WTC11 (cell line): Measurements from ENCODE around the gene ALOX15B. TPM values are rescaled to one million over a fixed set of nuclear protein-coding genes. Genes with fewer than 3 reads are reported as not detected.

Experiments
- ATAC-seq: fragments of 200-7000 bp; cut with Tn5 transposase; 2 replicates; pipeline ENCODE4 v1.10.0; 2021; ENCODE audit warnings: mild to moderate bottlenecking, moderate library complexity
- CTCF ChIA-PET: fragments of 300-600 bp; sonication (Branson Sonifier 250); formaldehyde crosslinking; loops from one replicate; lab custom pipeline; 2021; ENCODE audit warnings: antibody characterized with exemption; lab: Charles Lee
- POLR2A ChIA-PET: fragments of 350-600 bp; sonication (Branson Sonifier 250); formaldehyde crosslinking; loops from one replicate; lab custom pipeline; 2021; ENCODE audit warnings: antibody characterized with exemption; lab: Charles Lee
- DNase-seq: peaks from one replicate; pipeline ENCODE4 v3.0.0; 2021; ENCODE audit warnings: low spot score
- H3K27ac Mint-ChIP-seq: 2 replicates; pipeline ENCODE4 v1.8.0; 2021; ENCODE audit warnings: mixed read lengths
- H3K27me3 Mint-ChIP-seq: 2 replicates; pipeline ENCODE4 v1.8.0; 2021; ENCODE audit warnings: low read depth, mild to moderate bottlenecking, moderate library complexity, mixed read lengths
- H3K36me3 Mint-ChIP-seq: 2 replicates; pipeline ENCODE4 v1.8.0; 2021; ENCODE audit warnings: mixed read lengths
- H3K4me1 Mint-ChIP-seq: 2 replicates; pipeline ENCODE4 v1.8.0; 2022; ENCODE audit warnings: mixed read lengths
- H3K4me3 Mint-ChIP-seq: 2 replicates; pipeline ENCODE4 v1.8.0; 2021; ENCODE audit warnings: mild to moderate bottlenecking, moderate library complexity, mixed read lengths
- H3K9me3 Mint-ChIP-seq: 2 replicates; pipeline ENCODE4 v1.8.0; 2021; ENCODE audit warnings: mixed read lengths
- CTCF ChIP-seq: fragments of 200-600 bp; IDR thresholded peaks from 2 replicates; pipeline ENCODE4 v1.8.0; 2022; ENCODE audit warnings: antibody characterized with exemption
- E2F1 ChIP-seq: sonication (generic); formaldehyde crosslinking; IDR thresholded peaks from 2 replicates; pipeline ENCODE4 v1.8.0; 2022; ENCODE audit warnings: mild to moderate bottlenecking, missing genetic modification reagents
- ERG ChIP-seq: fragments of 250-450 bp; sonication (Bioruptor Pico); IDR thresholded peaks from 2 replicates; pipeline ENCODE4 v1.8.0; 2021; ENCODE audit warnings: mild to moderate bottlenecking
- ETV6 ChIP-seq: sonication (generic); formaldehyde crosslinking; IDR thresholded peaks from 2 replicates; pipeline ENCODE4 v1.8.1; 2022; ENCODE audit warnings: mild to moderate bottlenecking, missing genetic modification reagents
- GABPB1 ChIP-seq: sonication (generic); formaldehyde crosslinking; IDR thresholded peaks from 2 replicates; pipeline ENCODE4 v1.8.1; 2023; ENCODE audit warnings: mild to moderate bottlenecking, missing genetic modification reagents
- IRF2 ChIP-seq: sonication (generic); formaldehyde crosslinking; IDR thresholded peaks from 2 replicates; pipeline ENCODE4 v1.8.0; 2022; ENCODE audit warnings: low read depth, missing genetic modification reagents, borderline replicate concordance
- NFATC4 ChIP-seq: fragments of 250-450 bp; sonication (Bioruptor Pico); IDR thresholded peaks from 2 replicates; pipeline ENCODE4 v1.9.0; 2021; ENCODE audit warnings: mild to moderate bottlenecking
- NFYB ChIP-seq: sonication (generic); formaldehyde crosslinking; conservative IDR thresholded peaks from 2 replicates; pipeline ENCODE4 v1.8.0; 2022; ENCODE audit warnings: low read depth, missing genetic modification reagents
- NR1H2 ChIP-seq: sonication (generic); formaldehyde crosslinking; IDR thresholded peaks from 2 replicates; pipeline ENCODE4 v1.9.0; 2021; ENCODE audit warnings: mild to moderate bottlenecking, moderate library complexity, missing genetic modification reagents
- NR3C1 ChIP-seq: sonication (generic); formaldehyde crosslinking; conservative IDR thresholded peaks from 2 replicates; pipeline ENCODE4 v1.8.1; 2023; ENCODE audit warnings: low read depth, mild to moderate bottlenecking, missing genetic modification reagents
- PREB ChIP-seq: sonication (generic); formaldehyde crosslinking; IDR thresholded peaks from 2 replicates; pipeline ENCODE4 v1.8.1; 2022; ENCODE audit warnings: mild to moderate bottlenecking, missing genetic modification reagents, moderate library complexity, borderline replicate concordance
- PRRX2 ChIP-seq: fragments of 250-450 bp; sonication (Bioruptor Pico); IDR thresholded peaks from 2 replicates; pipeline ENCODE4 v1.8.0; 2021; ENCODE audit warnings: mild to moderate bottlenecking
- RORB ChIP-seq: fragments of 250-450 bp; sonication (Bioruptor Pico); IDR thresholded peaks from 2 replicates; pipeline ENCODE4 v1.9.0; 2021; ENCODE audit warnings: mild to moderate bottlenecking
- SMAD4 ChIP-seq: sonication (generic); formaldehyde crosslinking; IDR thresholded peaks from 2 replicates; pipeline ENCODE4 v1.8.0; 2022; ENCODE audit warnings: mild to moderate bottlenecking, missing genetic modification reagents
- SP1 ChIP-seq: sonication (generic); formaldehyde crosslinking; conservative IDR thresholded peaks from 2 replicates; pipeline ENCODE4 v1.8.1; 2022; ENCODE audit warnings: missing genetic modification reagents
- USF1 ChIP-seq: sonication (generic); formaldehyde crosslinking; IDR thresholded peaks from 2 replicates; pipeline ENCODE4 v1.8.0; 2022; ENCODE audit warnings: mild to moderate bottlenecking, missing genetic modification reagents
- ZNF121 ChIP-seq: sonication (generic); formaldehyde crosslinking; IDR thresholded peaks from 2 replicates; pipeline ENCODE4 v1.8.0; 2023; ENCODE audit warnings: missing genetic modification reagents
- ZNF138 ChIP-seq: sonication (generic); formaldehyde crosslinking; conservative IDR thresholded peaks from 2 replicates; pipeline ENCODE4 v1.8.1; 2022; ENCODE audit warnings: mild to moderate bottlenecking, moderate library complexity, missing genetic modification reagents
- ZNF232 ChIP-seq: sonication (generic); formaldehyde crosslinking; IDR thresholded peaks from 2 replicates; pipeline ENCODE4 v1.8.0; 2022; ENCODE audit warnings: mild to moderate bottlenecking, missing genetic modification reagents
- ZNF281 ChIP-seq: sonication (generic); formaldehyde crosslinking; IDR thresholded peaks from 2 replicates; pipeline ENCODE4 v1.8.0; 2023; ENCODE audit warnings: mild to moderate bottlenecking, missing genetic modification reagents
- ZNF317 ChIP-seq: sonication (generic); formaldehyde crosslinking; IDR thresholded peaks from 2 replicates; pipeline ENCODE4 v1.8.1; 2023; ENCODE audit warnings: low read depth, mild to moderate bottlenecking, moderate library complexity, missing genetic modification reagents, borderline replicate concordance
- ZNF396 ChIP-seq: fragments of 250-450 bp; sonication (Bioruptor Pico); IDR thresholded peaks from 2 replicates; pipeline ENCODE4 v1.8.0; 2021; ENCODE audit warnings: mild to moderate bottlenecking, moderate library complexity, borderline replicate concordance
- ZNF423 ChIP-seq: fragments of 250-450 bp; sonication (Bioruptor Pico); IDR thresholded peaks from 2 replicates; pipeline ENCODE4 v2.1.2; 2022; ENCODE audit warnings: mild to moderate bottlenecking, moderate library complexity
- total RNA-seq: library from RNA; stranded (reverse); gene quantifications from 3 replicates; pipeline ENCODE4 v1.2.3, GENCODE V29; 2021

ALOX15B gene
- total RNA-seq, 1 experiment from 2014 or later = 0.22 TPM

- TF ChIP-seq CTCF = no peak
- TF ChIP-seq ZNF121 (CRISPR knock-in tag) = no peak
- no peak for TF ChIP-seq ZNF396 (CRISPR knock-in tag)
- no peak for TF ChIP-seq NFYB (CRISPR knock-in tag)
- TF ChIP-seq NR1H2 (CRISPR knock-in tag) = no peak
- no peak for TF ChIP-seq NFATC4 (CRISPR knock-in tag)
- TF ChIP-seq PRRX2 (CRISPR knock-in tag) = no peak
- TF ChIP-seq RORB = no peak
- no peak for TF ChIP-seq USF1 (CRISPR knock-in tag)
- TF ChIP-seq ZNF138 (CRISPR knock-in tag) = no peak
Observed at GRCh38 chr17:8007836-8008235, 31.0 kb upstream of the ALOX15B start (continued).

- POLR2A ChIA-PET = no interaction called here
- H3K36me3 Mint-ChIP-seq = no peaks in the 10 kb centered on the region
- H3K27ac Mint-ChIP-seq = no peak overlapping the region
- DNase-seq (no peak), ATAC-seq (no peak)
- H3K4me1 Mint-ChIP-seq = peaks cover 11% of the 10 kb centered on the region
- TF ChIP-seq ETV6 (CRISPR knock-in tag) (no peak), ZNF423 (CRISPR knock-in tag) (no peak), GABPB1 (no peak), ERG (CRISPR knock-in tag) (no peak)
- H3K4me3 Mint-ChIP-seq = no peak overlapping the region
- peaks cover 27% of the 10 kb centered on the region for H3K27me3 Mint-ChIP-seq
- CTCF ChIA-PET = interaction anchor here (0.7 to 2.5 kb wide), 4 partner anchors 22 to 100 kb away, joined by 3 to 15 read pairs (median 4); no protein-coding TSS in a partner anchor
- no peaks in the 10 kb centered on the region for H3K9me3 Mint-ChIP-seq
Observed at GRCh38 chr17:8012045-8012580, 26.7 kb upstream of the ALOX15B start.

GRCh38 chr17:8012996-8013640, 25.7 kb upstream of the ALOX15B start:
- peaks cover 26% of the 10 kb centered on the region for H3K27me3 Mint-ChIP-seq
- ATAC-seq (no peak), DNase-seq (no peak)
- 0 out of 2 replicates have a peak, but pooled peaks cover 2% of the 10 kb centered on the region for H3K4me1 Mint-ChIP-seq
- no peak overlapping the region for H3K4me3 Mint-ChIP-seq
- ChIA-PET POLR2A (no interaction called here), CTCF (interaction anchor here (1.5 to 2.5 kb wide), 4 partner anchors 23 to 101 kb away, joined by 4 to 15 read pairs (median 4); no protein-coding TSS in a partner anchor)
- H3K9me3 Mint-ChIP-seq = no peaks in the 10 kb centered on the region
- no peaks in the 10 kb centered on the region for H3K36me3 Mint-ChIP-seq
- H3K27ac Mint-ChIP-seq = no peak overlapping the region
- no peak for TF ChIP-seq ZNF281 (CRISPR knock-in tag)
- TF ChIP-seq NR3C1 (CRISPR knock-in tag) = no peak
- no peak for TF ChIP-seq ZNF396 (CRISPR knock-in tag)
- no peak for TF ChIP-seq E2F1
- no peak for TF ChIP-seq PRRX2 (CRISPR knock-in tag)
- TF ChIP-seq IRF2 (CRISPR knock-in tag) = no peak
- no peak for TF ChIP-seq NR1H2 (CRISPR knock-in tag)
- no peak for TF ChIP-seq SP1 (CRISPR knock-in tag)
- no peak for TF ChIP-seq PREB
- no peak for TF ChIP-seq SMAD4 (CRISPR knock-in tag)
- no peak for TF ChIP-seq ZNF121 (CRISPR knock-in tag)
- no peak for TF ChIP-seq ZNF317
- TF ChIP-seq ZNF232 (CRISPR knock-in tag) = no peak
- TF ChIP-seq ERG (CRISPR knock-in tag) = no peak
